Esophagus squamous epithelium (tissue), 4 donors: ENCODE results near the gene RREB1.

ENCODE experiments used
- CTCF ChIP-seq, 6 experiments: fragments of 450-650 bp in 4 of 6; fragments of 200-600 bp in 2 of 6; sonication (generic) in 2 of 6; IDR thresholded peaks; one replicate each; pipeline ENCODE4 v1.5.1; 2016 to 2019; ENCODE audit warnings: antibody characterized with exemption in 6 of 6, mild to moderate bottlenecking in 4 of 6, moderate library complexity in 4 of 6
- POLR2A ChIP-seq, 4 donors: fragments of 450-650 bp; IDR thresholded peaks; one replicate each; pipeline ENCODE4 v1.6.1; 2017; ENCODE audit warnings: antibody characterized with exemption in 4 of 4, mild to moderate bottlenecking in 4 of 4, moderate library complexity in 3 of 4

- TF ChIP-seq POLR2A (IDR thresholded peaks at IDR 0.05) (no peak), CTCF (IDR thresholded peaks at IDR 0.05) (no peak)
Measured at GRCh38 chr6:7088076-7088742, 19.6 kb upstream of the RREB1 start.
